Right atrium auricular region (tissue), 2 donors: ENCODE data around the gene UBXN6. TPM values are rescaled to one million over a fixed set of nuclear protein-coding genes. Genes with fewer than 3 reads are reported as not detected.

ENCODE experiments used
- microRNA-seq, 2 donors: library from miRNA; unstranded; fragments of <30 nt; microRNA quantifications; one replicate each; pipeline ENCODE4, GENCODE V29; 2016 to 2017; ENCODE audit warnings: borderline number of aligned reads in 2 of 2, borderline replicate concordance in 1 of 2
- total RNA-seq, 2 donors: library from RNA; depleted of rRNA; stranded (reverse); fragments of >200 nt; gene quantifications; one replicate each; pipeline ENCODE4 v1.1.0, GENCODE V29; 2016

Gene UBXN6
- total RNA-seq, 2 donors from 2014 or later = 52.8 to 100 TPM

Small RNA genes within 50 kb of the gene (microRNA-seq; reads per million reads assigned to microRNA genes)
- 0 reads per million in 2 donors for gene MIR4746

Other genes with a start within 250 kb of the UBXN6 start
- 1 to 10 TPM; 1.7 to 2.6 TPM for gene EBI3, start 228.3 kb downstream of the UBXN6 start, total RNA-seq
- gene YJU2, start 210.7 kb downstream of the UBXN6 start, total RNA-seq = 10 to 100 TPM in 1 of 2 donors, 1 to 10 TPM in 1; 9.1 to 17.6 TPM
- 10 to 100 TPM; 24.2 to 24.6 TPM for gene SHD, start 178.5 kb downstream of the UBXN6 start, total RNA-seq
- under 1 TPM in 1 of 2 donors, not detected in 1; 0.28 TPM for gene TMIGD2, start 155.4 kb downstream of the UBXN6 start, total RNA-seq
- not detected for gene FSD1, start 153.2 kb downstream of the UBXN6 start, total RNA-seq
- 10 to 100 TPM in 1 of 2 donors, 1 to 10 TPM in 1; 4.8 to 11.8 TPM for gene STAP2, start 119.0 kb downstream of the UBXN6 start, total RNA-seq
- 1 to 10 TPM; 6.2 to 7.3 TPM for gene MPND, start 114.2 kb downstream of the UBXN6 start, total RNA-seq
- 10 to 100 TPM; 17.5 to 31.9 TPM for gene SH3GL1, start 57.2 kb downstream of the UBXN6 start, total RNA-seq
- 1 to 10 TPM; 2.6 to 5.0 TPM for gene CHAF1A, start 55.2 kb downstream of the UBXN6 start, total RNA-seq
- gene HDGFL2, start 14.5 kb upstream of the UBXN6 start, total RNA-seq = 10 to 100 TPM; 18.3 to 24.8 TPM
- gene PLIN4, start 60.7 kb upstream of the UBXN6 start, total RNA-seq = 100 to 1,000 TPM; 104 to 156 TPM
- 10 to 100 TPM; 21.4 to 43.6 TPM for gene PLIN5, start 77.4 kb upstream of the UBXN6 start, total RNA-seq
- gene LRG1, start 82.2 kb upstream of the UBXN6 start, total RNA-seq = under 1 TPM in 1 of 2 donors, not detected in 1; 0.67 TPM
- 10 to 100 TPM in 1 of 2 donors, 1 to 10 TPM in 1; 3.9 to 10.8 TPM for gene SEMA6B, start 101.9 kb upstream of the UBXN6 start, total RNA-seq
- 1 to 10 TPM; 2.6 to 4.2 TPM for gene TNFAIP8L1, start 181.7 kb upstream of the UBXN6 start, total RNA-seq
- 10 to 100 TPM; 26.3 to 36.6 TPM for gene MYDGF, start 212.5 kb upstream of the UBXN6 start, total RNA-seq